Measurements from ENCODE around the gene RGS21. TPM values are rescaled to one million over a fixed set of nuclear protein-coding genes. Genes with fewer than 3 reads are reported as not detected.

The RGS21 gene
- polyA plus RNA-seq, 1 of the 3 experiments (the other 2 are of a cell fraction) = not detected

DNA sequence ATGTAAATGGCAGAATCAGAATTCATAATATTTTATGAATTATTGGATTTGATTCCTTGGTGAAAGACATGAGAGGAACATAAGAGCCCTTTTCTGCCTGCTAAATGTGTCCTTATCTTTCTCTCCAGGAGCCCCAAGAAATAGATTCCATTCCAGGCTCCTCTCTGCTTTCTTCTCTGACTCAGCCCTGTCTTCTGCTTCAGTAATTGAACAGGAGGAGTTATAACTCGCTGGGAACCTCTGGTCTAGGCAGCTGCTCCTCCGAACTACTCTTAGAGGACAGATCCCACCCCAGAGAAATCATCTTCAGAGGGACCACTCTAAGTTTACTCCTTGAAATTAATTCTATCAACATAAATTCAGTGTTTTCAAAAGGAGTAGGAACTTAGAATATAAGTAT is 78.4 kb downstream of the RGS21 start:
- no peaks in the 10 kb centered on the region for H3K9me2 ChIP-seq
- H3K79me2 ChIP-seq (ENCODE audit: insufficient read depth) = no peaks in the 10 kb centered on the region
- no peak overlapping the region for H2AFZ ChIP-seq (ENCODE audit: low read depth)
- H3K4me2 ChIP-seq = no peak overlapping the region
- WGBS (ENCODE audit: low lambda C conversion rate) = 10% methylated on average over 2 of the region's 2 CpGs
- H3K27me3 ChIP-seq (ENCODE audit: insufficient read depth) = no peaks in the 10 kb centered on the region
- H3F3A ChIP-seq (replicated peaks; ENCODE audit: insufficient read depth) = no peaks in the 10 kb centered on the region
- TF ChIP-seq SMC3 (IDR thresholded peaks at IDR 0.05; ENCODE audit: low read depth, low read length) = no peak
- ChIA-PET POLR2A (no interaction called here), CTCF (no interaction called here)
- H3K4me1 ChIP-seq (ENCODE audit: control insufficient read depth in 1 of 2, insufficient read depth in 2 of 2, low read depth in 1 of 2, low read length in 1 of 2) = no peaks in the 10 kb centered on the region
- H3K27ac ChIP-seq (ENCODE audit: low read depth in 2 of 2, low read length in 1 of 2) = no peak overlapping the region
- no peak overlapping the region for H3K9ac ChIP-seq
- H3K9me3 ChIP-seq = no peaks in the 10 kb centered on the region
- DNase-seq = no peak
- H3K36me3 ChIP-seq (replicated peaks in 1 of 2; ENCODE audit: control insufficient read depth in 1 of 2, insufficient read depth in 2 of 2, low read length in 1 of 2) = no peaks in the 10 kb centered on the region
- no peak overlapping the region for H3K4me3 ChIP-seq (ENCODE audit: low read depth in 2 of 2, low read length in 1 of 2)
- H4K20me1 ChIP-seq (ENCODE audit: insufficient read depth) = no peaks in the 10 kb centered on the region

DNA sequence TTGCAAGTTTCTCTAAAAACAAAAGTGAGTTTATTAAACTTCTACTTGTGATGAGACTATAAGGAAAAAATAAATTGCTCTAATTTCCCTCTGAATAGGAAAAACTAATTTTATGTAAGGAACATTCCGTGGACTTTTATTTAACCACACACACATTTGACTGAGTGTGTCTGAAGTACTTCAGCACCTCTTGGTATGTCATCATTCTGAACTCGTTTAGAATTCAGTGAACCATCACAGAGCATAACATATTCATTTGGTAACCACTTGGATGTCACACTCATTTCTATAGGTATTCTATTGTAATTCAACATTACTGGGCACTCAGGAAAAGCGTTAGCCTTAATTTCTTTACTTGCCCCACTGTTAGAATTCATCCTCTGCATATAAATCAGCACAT is 79.1 kb downstream of the RGS21 start:
- Histone ChIP-seq H3F3A (replicated peaks; ENCODE audit: insufficient read depth) (no peaks in the 10 kb centered on the region), H3K4me3 (ENCODE audit: low read depth in 2 of 2, low read length in 1 of 2) (no peak overlapping the region), H3K4me1 (ENCODE audit: control insufficient read depth in 1 of 2, insufficient read depth in 2 of 2, low read depth in 1 of 2, low read length in 1 of 2) (no peaks in the 10 kb centered on the region), H3K9me2 (no peaks in the 10 kb centered on the region), H3K9me3 (no peaks in the 10 kb centered on the region), H3K4me2 (no peak overlapping the region), H2AFZ (ENCODE audit: low read depth) (no peak overlapping the region), H3K79me2 (ENCODE audit: insufficient read depth) (no peaks in the 10 kb centered on the region), H3K27ac (ENCODE audit: low read depth in 2 of 2, low read length in 1 of 2) (no peak overlapping the region), H3K9ac (no peak overlapping the region), H4K20me1 (ENCODE audit: insufficient read depth) (no peaks in the 10 kb centered on the region), H3K36me3 (replicated peaks in 1 of 2; ENCODE audit: control insufficient read depth in 1 of 2, insufficient read depth in 2 of 2, low read length in 1 of 2) (no peaks in the 10 kb centered on the region), H3K27me3 (ENCODE audit: insufficient read depth) (no peaks in the 10 kb centered on the region)
- TF ChIP-seq TEAD4 (IDR thresholded peaks at IDR 0.05; ENCODE audit: borderline replicate concordance, insufficient read depth) = no peak
- no peak for TF ChIP-seq EP300 (IDR thresholded peaks at IDR 0.05; ENCODE audit: borderline replicate concordance in 1 of 2, low read depth in 1 of 2, low read length in 1 of 2)
- TF ChIP-seq SMC3 (IDR thresholded peaks at IDR 0.05; ENCODE audit: low read depth, low read length) = no peak
- TF ChIP-seq CTCF (IDR thresholded peaks at IDR 0.05) = no peak
- TF ChIP-seq REST (IDR thresholded peaks at IDR 0.05; ENCODE audit: low read depth, low read length) = no peak
- no peak for TF ChIP-seq FOXJ3 (CRISPR knock-in tag; IDR thresholded peaks at IDR 0.05)
- POLR2A ChIA-PET = no interaction called here
- CTCF ChIA-PET = no interaction called here
- no peak for DNase-seq
- WGBS (ENCODE audit: low lambda C conversion rate) = 12% methylated on average over 3 of the region's 3 CpGs

Measured in SK-N-SH (cell line).